OCI-LY3 (cell line): Measurements from ENCODE around the gene PTPN12.

Experiments used
- H2AFZ ChIP-seq: fragments of 200-600, 300-600 bp; shearing (Covaris generic); 2 replicates; pipeline ENCODE4 v1.6.0; 2014; ENCODE audit warnings: antibody characterized with exemption, low read depth, low read length
- H3K27ac ChIP-seq: fragments of 200-600, 300-600 bp; sonication (generic); 2 replicates; pipeline ENCODE4 v1.5.1; 2014; ENCODE audit warnings: mild to moderate bottlenecking, low read length, moderate library complexity, mixed read lengths
- H3K27me3 ChIP-seq: fragments of 200-600, 300-600 bp; sonication (generic); 2 replicates; pipeline ENCODE4 v1.6.1; 2014; ENCODE audit warnings: low read depth, low read length, mixed read lengths
- H3K36me3 ChIP-seq: fragments of 200-600, 300-600 bp; sonication (generic); replicated peaks from 2 replicates; pipeline ENCODE3; 2014; ENCODE audit warnings: low read depth, low read length, mixed read lengths
- H3K4me1 ChIP-seq: fragments of 300-600, 200-600 bp; sonication (generic); 2 replicates; pipeline ENCODE4 v1.6.1; 2014; ENCODE audit warnings: low read length, mixed read lengths
- H3K4me2 ChIP-seq: fragments of 200-600, 300-600 bp; sonication (generic); 2 replicates; pipeline ENCODE4 v1.6.1; 2014; ENCODE audit warnings: low read length, mixed read lengths
- H3K4me3 ChIP-seq: fragments of 300-600, 200-600 bp; sonication (generic); 2 replicates; pipeline ENCODE4 v1.5.1; 2014; ENCODE audit warnings: antibody characterized with exemption, mild to moderate bottlenecking, low read length, moderate library complexity
- H3K79me2 ChIP-seq: fragments of 300-600, 200-600 bp; shearing (Covaris generic); 2 replicates; pipeline ENCODE4 v1.6.1; 2014; ENCODE audit warnings: mild to moderate bottlenecking, low read length, mixed read lengths
- H3K9ac ChIP-seq: fragments of 300-600, 200-600 bp; shearing (Covaris generic); 2 replicates; pipeline ENCODE4 v1.6.0; 2014; ENCODE audit warnings: mild to moderate bottlenecking, low read length, moderate library complexity
- H3K9me3 ChIP-seq: fragments of 200-600, 300-600 bp; shearing (Covaris generic); 2 replicates; pipeline ENCODE4 v1.6.1; 2014; ENCODE audit warnings: low read length, mixed read lengths; ENCODE audit not compliant: insufficient read depth
- H4K20me1 ChIP-seq: fragments of 200-600, 300-600 bp; sonication (generic); 2 replicates; pipeline ENCODE4 v1.6.1; 2016; ENCODE audit warnings: low read length, mixed read lengths; ENCODE audit not compliant: insufficient read depth
- CTCF ChIP-seq: fragments of 200-600, 300-600 bp; sonication (generic); IDR thresholded peaks from 2 replicates; pipeline ENCODE4 v1.5.1; 2014; ENCODE audit warnings: antibody characterized with exemption, low read length, low read depth
- EZH2phosphoT487 ChIP-seq: fragments of 200-600 bp; shearing (Covaris generic); IDR thresholded peaks from 2 replicates; pipeline ENCODE4 v1.6.1; 2018; ENCODE audit warnings: antibody characterized with exemption, mixed run types, low read depth

The PTPN12 gene

GRCh38 chr7:77600952-77601351 is 63.9 kb downstream of the PTPN12 start:
- Histone ChIP-seq H3K4me3 (no peak overlapping the region), H3K36me3 (no peaks in the 10 kb centered on the region), H3K4me2 (no peak overlapping the region), H3K4me1 (no peaks in the 10 kb centered on the region), H3K27ac (no peak overlapping the region), H2AFZ (no peak overlapping the region), H3K9me3 (no peaks in the 10 kb centered on the region), H3K79me2 (no peaks in the 10 kb centered on the region), H4K20me1 (no peaks in the 10 kb centered on the region), H3K27me3 (no peaks in the 10 kb centered on the region), H3K9ac (no peak overlapping the region)
- TF ChIP-seq EZH2phosphoT487: no peak
- no peak for TF ChIP-seq CTCF

- Histone ChIP-seq H2AFZ (no peak overlapping the region), H3K4me1 (no peaks in the 10 kb centered on the region), H3K79me2 (no peaks in the 10 kb centered on the region), H3K4me2 (no peak overlapping the region), H4K20me1 (no peaks in the 10 kb centered on the region), H3K27ac (no peak overlapping the region), H3K4me3 (no peak overlapping the region), H3K9ac (no peak overlapping the region), H3K27me3 (no peaks in the 10 kb centered on the region), H3K36me3 (no peaks in the 10 kb centered on the region), H3K9me3 (no peaks in the 10 kb centered on the region)
- TF ChIP-seq CTCF (no peak), EZH2phosphoT487 (no peak)
Observed at GRCh38 chr7:77606562-77606961, 69.5 kb downstream of the PTPN12 start.

- H2AFZ ChIP-seq: no peak overlapping the region
- H3K4me1 ChIP-seq: no peaks in the 10 kb centered on the region
- H3K4me3 ChIP-seq: no peak overlapping the region
- peaks cover 6% of the 10 kb centered on the region for H3K36me3 ChIP-seq
- no peaks in the 10 kb centered on the region for H3K9me3 ChIP-seq
- no peak overlapping the region for H3K9ac ChIP-seq
- H3K27me3 ChIP-seq: no peaks in the 10 kb centered on the region
- no peaks in the 10 kb centered on the region for H4K20me1 ChIP-seq
- H3K27ac ChIP-seq: no peak overlapping the region
- no peak for TF ChIP-seq EZH2phosphoT487
- no peak for TF ChIP-seq CTCF
- H3K4me2 ChIP-seq: no peak overlapping the region
- no peaks in the 10 kb centered on the region for H3K79me2 ChIP-seq
Observed at GRCh38 chr7:77619314-77619713, 82.2 kb downstream of the PTPN12 start.

GRCh38 chr7:77626586-77627308 is 89.7 kb downstream of the PTPN12 start:
- Histone ChIP-seq H3K9ac (no peak overlapping the region), H3K4me1 (no peaks in the 10 kb centered on the region), H3K79me2 (no peaks in the 10 kb centered on the region), H3K4me2 (no peak overlapping the region), H3K27me3 (no peaks in the 10 kb centered on the region), H3K9me3 (no peaks in the 10 kb centered on the region), H3K36me3 (peaks cover 10% of the 10 kb centered on the region), H3K27ac (no peak overlapping the region), H3K4me3 (no peak overlapping the region), H2AFZ (no peak overlapping the region), H4K20me1 (no peaks in the 10 kb centered on the region)
- TF ChIP-seq CTCF (no peak), EZH2phosphoT487 (no peak)
